GM12875 (cell line): ENCODE data around the gene GRID1.

Source experiments
- H3K4me3 ChIP-seq: one replicate; pipeline ENCODE4 v1.5.1; 2011; ENCODE audit warnings: low read depth, low read length, control low read depth
- CTCF ChIP-seq: IDR thresholded peaks from 2 replicates; pipeline ENCODE4 v1.5.1; 2011; ENCODE audit warnings: low read depth, mild to moderate bottlenecking, control low read depth, inconsistent platforms, low read length, moderate library complexity, borderline replicate concordance; ENCODE audit not compliant: insufficient read depth

Gene GRID1

GRCh38 chr10:85979598-85979997 is 387.0 kb downstream of the GRID1 start:
- no peak overlapping the region for H3K4me3 ChIP-seq
- no peak for TF ChIP-seq CTCF

GRCh38 chr10:85978566-85979358 is 387.8 kb downstream of the GRID1 start:
- no peak overlapping the region for H3K4me3 ChIP-seq
- no peak for TF ChIP-seq CTCF

- H3K4me3 ChIP-seq, result no peak overlapping the region
- TF ChIP-seq CTCF, result no peak
Measured at GRCh38 chr10:85977642-85978041, 389.0 kb downstream of the GRID1 start.

GRCh38 chr10:85976267-85976793 is 390.3 kb downstream of the GRID1 start:
- no peak for TF ChIP-seq CTCF

DNA sequence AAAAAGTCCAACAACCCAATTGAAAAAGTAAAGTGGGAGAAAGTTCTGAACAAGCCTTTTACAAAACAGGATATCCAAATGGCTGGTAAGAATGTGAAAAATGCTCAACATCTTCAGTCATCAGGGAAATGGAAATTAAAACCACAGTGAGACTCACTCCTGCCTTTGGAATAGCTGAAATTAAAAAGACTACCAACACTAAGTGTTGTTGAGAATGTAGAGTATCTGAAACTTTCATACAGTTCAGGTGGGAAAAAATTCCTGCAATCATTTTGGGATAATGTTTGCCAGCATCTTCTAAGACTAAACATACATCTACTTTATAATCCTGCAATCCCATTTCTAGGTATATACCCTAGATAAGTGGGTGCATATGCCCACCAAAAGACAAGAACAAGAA is 395.1 kb downstream of the GRID1 start:
- no peak for TF ChIP-seq CTCF

More at GRCh38 chr10:85976267-85976793, 390.3 kb downstream of the GRID1 start:
- no peak overlapping the region for H3K4me3 ChIP-seq

DNA sequence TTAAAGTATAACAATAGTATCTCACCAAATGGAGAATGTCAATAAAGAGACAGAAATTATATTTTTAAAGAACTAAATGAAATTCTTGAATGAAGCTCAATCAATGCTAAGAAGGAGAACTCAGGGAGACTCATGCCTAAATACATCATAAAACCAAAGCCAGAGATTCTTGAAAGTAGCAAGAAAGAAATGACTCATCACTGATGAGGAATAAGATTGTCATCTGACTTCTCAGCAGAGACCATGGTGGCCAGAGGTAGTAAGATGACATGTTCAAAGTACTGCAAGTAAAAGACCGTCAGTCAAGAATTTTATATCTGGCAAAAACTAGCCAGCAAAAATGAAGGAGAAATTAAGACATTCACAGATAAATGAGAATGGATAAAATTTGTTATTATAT is 399.0 kb downstream of the GRID1 start:
- no peak overlapping the region for H3K4me3 ChIP-seq
- no peak for TF ChIP-seq CTCF

More for the DNA sequence above, 395.1 kb downstream of the GRID1 start:
- no peak overlapping the region for H3K4me3 ChIP-seq
